Measurements from ENCODE around the gene LRP1-AS. TPM values are rescaled to one million over a fixed set of nuclear protein-coding genes. Genes with fewer than 3 reads are reported as not detected.
"Not testable (repeated sequence)": the region's sequence is repeated elsewhere in the genome, so short reads cannot be mapped to it uniquely, and the experiment has no call there.

The LRP1-AS gene
- total RNA-seq, 2 experiments from 2014 or later = not detected

GRCh38 chr12:57123813-57124212 is 23.6 kb downstream of the LRP1-AS start:
- H3K4me3 Mint-ChIP-seq = no peak overlapping the region
- peaks cover 6% of the 10 kb centered on the region for H3K4me1 Mint-ChIP-seq (ENCODE audit: low read depth)
- CTCF ChIA-PET = interaction anchor here (0.5 to 14.5 kb wide), 35 partner anchors 8 to 147 kb away, joined by 3 to 252 read pairs (median 4); partner anchors contain the start of genes NEMP1 and STAT6
- intact Hi-C loops (cut with micrococcal nuclease) = loop anchor here (1.0 kb wide), 3 partner anchors 49 to 119 kb away; no protein-coding TSS in a partner anchor
- no peaks in the 10 kb centered on the region for H3K27me3 Mint-ChIP-seq (ENCODE audit: low read depth)
- H3K27ac Mint-ChIP-seq = no peak overlapping the region
- peaks cover 7% of the 10 kb centered on the region for H3K9me3 Mint-ChIP-seq
- DNase-seq = no peak
- no peaks in the 10 kb centered on the region for H3K36me3 Mint-ChIP-seq (ENCODE audit: low read depth)

- DNase-seq; H3K4me3 Mint-ChIP-seq; intact Hi-C loops (cut with micrococcal nuclease); H3K27ac Mint-ChIP-seq; H3K9me3 Mint-ChIP-seq; H3K36me3 Mint-ChIP-seq (ENCODE audit: low read depth); H3K27me3 Mint-ChIP-seq (ENCODE audit: low read depth): not testable (repeated sequence)
- CTCF ChIA-PET = interaction anchor here (0.6 to 14.5 kb wide), 7 partner anchors 10 to 112 kb away, joined by 3 to 252 read pairs (median 4); partner anchors contain the start of gene STAT6
- peaks cover 13% of the 10 kb centered on the region for H3K4me1 Mint-ChIP-seq (ENCODE audit: low read depth)
Observed at GRCh38 chr12:57120718-57121117, 26.7 kb downstream of the LRP1-AS start.

- H3K36me3 Mint-ChIP-seq (ENCODE audit: low read depth) = no peaks in the 10 kb centered on the region
- CTCF ChIA-PET = interaction anchor here (1.2 to 14.5 kb wide), 4 partner anchors 8 to 111 kb away, joined by 3 to 252 read pairs (median 118); partner anchors contain the start of gene STAT6
- H3K27me3 Mint-ChIP-seq (ENCODE audit: low read depth) = no peaks in the 10 kb centered on the region
- intact Hi-C loops (cut with micrococcal nuclease) = no loop called here
- peaks cover 13% of the 10 kb centered on the region for H3K4me1 Mint-ChIP-seq (ENCODE audit: low read depth)
- DNase-seq = no peak
- no peak overlapping the region for H3K4me3 Mint-ChIP-seq
- peaks cover 7% of the 10 kb centered on the region for H3K9me3 Mint-ChIP-seq
- H3K27ac Mint-ChIP-seq = no peak overlapping the region
Observed at GRCh38 chr12:57119294-57120085, 27.9 kb downstream of the LRP1-AS start.

DNA sequence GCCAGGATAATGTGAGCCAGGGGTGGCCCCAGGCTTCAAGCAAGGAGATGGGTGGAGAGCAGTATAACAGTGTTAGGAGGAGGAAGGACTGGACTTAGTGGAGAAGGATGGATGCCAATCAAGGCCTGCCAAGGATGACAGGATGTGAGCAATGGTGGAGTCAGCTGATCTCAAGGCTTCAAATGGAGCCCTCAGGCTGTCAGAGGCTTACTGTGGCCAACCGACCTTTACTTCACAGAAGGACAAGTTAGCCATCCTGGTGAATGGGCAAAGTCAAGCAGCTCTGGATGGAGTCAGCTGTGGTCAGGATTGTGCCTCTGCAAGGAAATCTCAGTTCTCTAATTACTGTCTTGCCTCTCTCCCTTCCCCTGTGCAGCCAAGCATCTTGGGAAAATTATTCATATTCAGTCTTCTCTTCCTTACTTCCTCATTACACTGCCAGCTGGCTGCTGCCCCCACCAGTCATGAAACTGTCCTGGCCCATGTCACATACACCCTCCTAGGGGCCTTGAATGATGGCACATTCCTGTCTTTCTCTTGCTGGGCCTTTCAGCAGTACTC is 28.6 kb downstream of the LRP1-AS start:
- H3K9me3 Mint-ChIP-seq = peaks cover 4% of the 10 kb centered on the region
- peaks cover 13% of the 10 kb centered on the region for H3K4me1 Mint-ChIP-seq (ENCODE audit: low read depth)
- H3K36me3 Mint-ChIP-seq (ENCODE audit: low read depth) = no peaks in the 10 kb centered on the region
- intact Hi-C loops (cut with micrococcal nuclease) = no loop called here
- DNase-seq = peak; percentile 33
- H3K27ac Mint-ChIP-seq = no peak overlapping the region
- no peaks in the 10 kb centered on the region for H3K27me3 Mint-ChIP-seq (ENCODE audit: low read depth)
- CTCF ChIA-PET = interaction anchor here (9.8 to 14.5 kb wide), 3 partner anchors 8 to 64 kb away, joined by 111 to 252 read pairs (median 125); partner anchors contain the start of gene STAT6
- H3K4me3 Mint-ChIP-seq = no peak overlapping the region

DNA sequence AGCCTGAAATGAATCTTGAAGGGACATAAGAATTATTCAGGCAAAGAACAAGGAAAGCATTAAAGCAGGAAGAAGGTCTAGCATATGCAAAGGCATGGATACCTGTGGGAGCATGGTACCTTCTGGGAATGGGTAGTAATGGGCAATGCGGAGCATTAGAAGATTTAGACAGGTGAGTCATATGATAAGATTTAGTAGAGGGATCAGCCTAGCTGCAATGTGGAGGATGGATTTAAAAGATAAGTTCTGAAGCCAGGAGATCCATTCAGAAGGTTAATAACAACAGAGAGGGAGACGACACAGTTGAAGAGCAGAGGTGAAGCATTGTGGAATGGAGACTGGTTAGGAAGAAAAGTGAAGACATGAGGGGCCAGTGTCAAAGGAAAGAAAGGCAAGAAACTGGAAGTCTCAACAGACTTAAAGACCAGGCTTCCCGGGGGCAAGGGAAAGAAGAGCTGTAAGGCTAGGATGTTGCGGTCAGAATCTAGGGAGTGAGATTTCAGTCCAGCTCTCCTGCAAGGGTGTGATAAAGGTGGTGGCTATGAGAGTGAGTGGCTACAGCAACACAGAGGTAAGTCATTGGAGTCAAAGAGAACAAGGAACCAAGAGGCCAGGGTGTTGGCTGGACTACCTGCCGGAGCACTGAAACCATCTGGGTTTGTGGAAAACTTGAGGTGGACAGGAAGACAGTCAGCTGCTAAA is 30.7 kb downstream of the LRP1-AS start:
- CTCF ChIA-PET = interaction anchor here (0.9 to 2.1 kb wide), 5 partner anchors 7 to 115 kb away, joined by 3 to 11 read pairs (median 4); no protein-coding TSS in a partner anchor
- intact Hi-C loops (cut with micrococcal nuclease) = no loop called here
- DNase-seq = no peak
- H3K36me3 Mint-ChIP-seq (ENCODE audit: low read depth) = no peaks in the 10 kb centered on the region
- H3K4me1 Mint-ChIP-seq (ENCODE audit: low read depth) = peaks cover 22% of the 10 kb centered on the region
- H3K9me3 Mint-ChIP-seq = no peaks in the 10 kb centered on the region
- H3K27ac Mint-ChIP-seq = no peak overlapping the region
- H3K4me3 Mint-ChIP-seq = no peak overlapping the region
- no peaks in the 10 kb centered on the region for H3K27me3 Mint-ChIP-seq (ENCODE audit: low read depth)

DNA sequence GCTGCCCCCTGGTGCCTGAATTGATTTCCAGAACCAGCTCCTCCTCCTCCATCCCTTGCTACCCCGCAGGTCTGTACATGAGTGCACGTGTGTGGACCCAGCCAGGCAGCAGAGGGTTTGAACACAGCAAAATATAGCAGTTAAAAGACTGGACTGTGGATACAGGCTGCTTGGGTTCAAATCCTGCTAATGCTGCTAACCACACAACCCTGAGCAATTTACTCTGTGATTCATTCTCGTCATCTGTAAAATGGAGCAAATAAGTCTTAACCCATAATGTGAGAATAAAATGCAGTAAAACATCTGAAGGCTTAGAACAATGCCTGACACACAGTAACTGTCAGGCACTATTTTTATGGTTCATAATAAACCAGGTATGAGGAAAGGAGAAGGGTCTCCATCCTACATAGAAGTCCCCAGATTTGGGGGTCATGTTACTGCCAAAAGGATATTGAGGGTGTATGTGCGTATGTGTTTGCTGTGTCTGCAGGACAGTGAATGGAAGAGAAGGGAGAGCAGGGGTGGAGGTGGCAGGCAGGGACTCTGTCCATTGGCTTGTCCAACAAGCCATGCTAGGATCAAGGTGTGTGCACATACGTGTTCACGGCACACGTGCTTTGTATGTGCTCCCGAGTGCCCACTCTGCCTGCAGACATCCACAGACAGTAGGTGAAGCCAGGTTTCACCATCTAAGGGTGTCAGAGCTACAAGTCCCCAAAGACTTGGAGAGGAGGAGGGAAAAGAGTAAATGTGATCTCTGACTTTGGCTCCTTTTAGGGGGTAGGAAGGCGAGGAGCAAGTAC is 34.7 kb downstream of the LRP1-AS start:
- Mint-ChIP-seq H3K27ac (peak overlapping the region; percentile 94), H3K4me3 (peak overlapping the region; percentile 92), H3K27me3 (ENCODE audit: low read depth) (no peaks in the 10 kb centered on the region), H3K9me3 (no peaks in the 10 kb centered on the region), H3K4me1 (ENCODE audit: low read depth) (peaks cover 30% of the 10 kb centered on the region), H3K36me3 (ENCODE audit: low read depth) (peaks cover 27% of the 10 kb centered on the region)
- DNase-seq = no peak
- intact Hi-C loops (cut with micrococcal nuclease) = loop anchor here (1.0 to 5.0 kb wide), 10 partner anchors 34 to 580 kb away; partner anchors contain the start of genes DDIT3, MBD6, NACA and NEMP1
- CTCF ChIA-PET = interaction anchor here (0.6 to 4.9 kb wide), 36 partner anchors 11 to 1092 kb away, joined by 3 to 116 read pairs (median 8); partner anchors contain the start of genes HSD17B6, IKZF4, LRP1 and NAB2

GRCh38 chr12:57111031-57111734 is 36.2 kb downstream of the LRP1-AS start, which contains the start of gene STAT6:
STAT6 (minus strand) TSS chr12:57111362; CDS start chr12:57108278, 3,084 bp downstream.
- Mint-ChIP-seq H3K36me3 (ENCODE audit: low read depth) (peaks cover 41% of the 10 kb centered on the region), H3K27me3 (ENCODE audit: low read depth) (no peaks in the 10 kb centered on the region), H3K4me1 (ENCODE audit: low read depth) (peaks cover 45% of the 10 kb centered on the region), H3K9me3 (no peaks in the 10 kb centered on the region), H3K4me3 (peak within 1 kb of the TSS; percentile 92), H3K27ac (peak within 1 kb of the TSS; percentile 94)
- intact Hi-C loops (cut with micrococcal nuclease) = loop anchor here (1.0 to 5.0 kb wide), 6 partner anchors 23 to 581 kb away; partner anchors contain the start of genes DDIT3, MBD6, OS9 and PTGES3
- CTCF ChIA-PET = interaction anchor here (0.6 to 4.9 kb wide), 37 partner anchors 11 to 395 kb away, joined by 3 to 116 read pairs (median 8); partner anchors contain the start of genes LRP1, NAB2, NEMP1 and SHMT2
- peak; percentile 92 for DNase-seq

DNA sequence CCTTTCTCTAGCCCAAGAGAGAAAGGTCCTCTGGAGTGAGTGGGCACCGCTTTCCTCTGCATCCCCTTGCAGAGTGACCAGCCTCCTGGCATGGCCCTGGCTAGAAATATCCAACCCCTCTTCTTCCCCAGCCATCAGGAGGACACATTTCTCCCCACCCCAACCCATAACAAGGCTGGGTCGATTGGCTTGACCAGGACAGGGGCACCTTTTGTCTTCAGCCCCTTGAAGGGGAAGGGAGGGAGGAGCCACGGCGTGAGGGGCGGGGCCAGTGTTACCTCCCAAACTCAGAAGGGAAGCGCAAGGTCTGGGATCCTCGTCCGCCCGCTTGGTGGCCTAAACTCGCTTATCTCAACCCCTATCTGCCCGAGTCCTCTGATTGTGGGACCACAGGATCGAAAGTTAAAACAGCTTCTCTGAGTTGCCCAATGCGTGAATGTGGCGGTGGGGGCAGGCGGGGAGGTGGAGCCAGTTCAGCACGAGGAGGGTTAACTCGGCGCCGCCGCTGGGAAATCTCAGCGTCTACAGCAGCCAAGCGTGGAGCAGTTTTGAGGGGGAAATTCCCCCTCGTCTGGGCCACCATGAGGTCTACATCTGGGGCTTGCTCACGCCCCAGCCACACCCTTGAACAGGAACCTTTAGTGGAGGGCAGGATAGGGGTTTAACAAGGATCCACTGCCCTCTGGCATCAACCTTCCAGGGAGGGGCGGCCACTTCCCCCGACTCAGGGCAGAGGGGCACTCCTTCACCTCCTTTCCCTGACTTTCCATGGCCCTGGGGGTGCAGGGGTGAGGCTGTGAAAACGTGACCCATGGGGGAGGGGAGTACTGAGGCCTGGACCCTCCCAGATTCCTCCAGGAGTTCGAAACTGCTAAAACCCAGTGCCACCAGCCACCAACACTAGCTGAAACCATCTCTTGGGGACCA is 37.1 kb downstream of the LRP1-AS start:
- Mint-ChIP-seq H3K27ac (peak overlapping the region; percentile 94), H3K4me1 (ENCODE audit: low read depth) (peaks cover 51% of the 10 kb centered on the region), H3K4me3 (peak overlapping the region; percentile 92), H3K36me3 (ENCODE audit: low read depth) (peaks cover 44% of the 10 kb centered on the region), H3K9me3 (no peaks in the 10 kb centered on the region), H3K27me3 (ENCODE audit: low read depth) (no peaks in the 10 kb centered on the region)
- CTCF ChIA-PET = interaction anchor here (0.6 to 4.9 kb wide), 21 partner anchors 11 to 356 kb away, joined by 3 to 116 read pairs (median 9); partner anchors contain the start of genes LRP1, NAB2, NEMP1 and SHMT2
- intact Hi-C loops (cut with micrococcal nuclease) = loop anchor here (1.0 to 5.0 kb wide), 7 partner anchors 17 to 582 kb away; partner anchors contain the start of genes DDIT3, MBD6, OS9 and PTGES3
- DNase-seq = peak; percentile 82

GRCh38 chr12:57109207-57110103 is 38.0 kb downstream of the LRP1-AS start:
- Mint-ChIP-seq H3K36me3 (ENCODE audit: low read depth) (peaks cover 51% of the 10 kb centered on the region), H3K4me3 (peak overlapping the region; percentile 92), H3K27ac (peak overlapping the region; percentile 94), H3K4me1 (ENCODE audit: low read depth) (peaks cover 57% of the 10 kb centered on the region), H3K27me3 (ENCODE audit: low read depth) (no peaks in the 10 kb centered on the region), H3K9me3 (no peaks in the 10 kb centered on the region)
- intact Hi-C loops (cut with micrococcal nuclease) = loop anchor here (1.0 to 5.0 kb wide), 4 partner anchors 16 to 583 kb away; partner anchors contain the start of genes DDIT3, MBD6 and OS9
- no peak for DNase-seq
- CTCF ChIA-PET = interaction anchor here (0.7 to 4.9 kb wide), 8 partner anchors 10 to 103 kb away, joined by 3 to 116 read pairs (median 32); partner anchors contain the start of genes LRP1, NEMP1 and ZBTB39
